Mesenchymal stem cell (in vitro differentiated cells and primary cell): ENCODE measurements around the gene ERN1.

ENCODE experiments used
- DNase-seq: peaks from one replicate; pipeline ENCODE4 v3.0.0-alpha.2; 2013
- H2AFZ ChIP-seq: one replicate; pipeline ENCODE4 v1.6.1; 2013; ENCODE audit warnings: low read depth, mild to moderate bottlenecking, control low read depth, inconsistent platforms, low read length, moderate library complexity
- H2AK5ac ChIP-seq: 2 replicates; pipeline ENCODE4 v1.6.1; 2013; ENCODE audit warnings: low read length, moderate library complexity, mild to moderate bottlenecking, inconsistent platforms; ENCODE audit not compliant: severe bottlenecking
- H2BK120ac ChIP-seq: one replicate; pipeline ENCODE4 v1.6.1; 2013; ENCODE audit warnings: low read depth, mild to moderate bottlenecking, inconsistent platforms, low read length, moderate library complexity
- H2BK12ac ChIP-seq, 2 experiments: one replicate each; pipeline ENCODE4 v1.6.1; 2013; ENCODE audit warnings: inconsistent platforms in 2 of 2, low read length in 2 of 2, mild to moderate bottlenecking in 2 of 2, moderate library complexity in 2 of 2, control low read depth in 1 of 2
- H2BK15ac ChIP-seq: one replicate; pipeline ENCODE4 v1.6.1; 2013; ENCODE audit warnings: mild to moderate bottlenecking, low read depth, inconsistent platforms; ENCODE audit not compliant: poor library complexity, severe bottlenecking
- H2BK5ac ChIP-seq: 2 replicates; pipeline ENCODE4 v1.6.1; 2013; ENCODE audit warnings: low read depth, mild to moderate bottlenecking, low read length, control low read depth, inconsistent platforms; ENCODE audit not compliant: poor library complexity, severe bottlenecking
- H3K14ac ChIP-seq, 2 experiments: one replicate each; pipeline ENCODE4 v1.6.1; 2013; ENCODE audit warnings: inconsistent platforms in 2 of 2, low read length in 2 of 2, control low read depth in 1 of 2, mild to moderate bottlenecking in 1 of 2, moderate library complexity in 1 of 2
- H3K18ac ChIP-seq, 2 experiments: one replicate each; pipeline ENCODE4 v1.6.1; 2013; ENCODE audit warnings: inconsistent platforms in 2 of 2, low read length in 2 of 2, control low read depth in 1 of 2, low read depth in 1 of 2, mild to moderate bottlenecking in 1 of 2
- H3K23ac ChIP-seq, 2 experiments: one replicate each; pipeline ENCODE4 v1.6.1; 2013; ENCODE audit warnings: inconsistent platforms in 2 of 2, low read length in 2 of 2, mild to moderate bottlenecking in 2 of 2, moderate library complexity in 2 of 2, control low read depth in 1 of 2
- H3K27ac ChIP-seq: 2 replicates; pipeline ENCODE4 v1.5.1; 2013; ENCODE audit warnings: mild to moderate bottlenecking, moderate library complexity, low read length, control low read depth, inconsistent platforms; ENCODE audit not compliant: poor library complexity, severe bottlenecking
- H3K27me3 ChIP-seq, 2 experiments: 2 replicates each; pipeline versions ENCODE4 v1.6.1 to v1.7.0; 2013; ENCODE audit warnings: low read length in 2 of 2, mild to moderate bottlenecking in 2 of 2, moderate library complexity in 2 of 2, control low read depth in 1 of 2, inconsistent platforms in 1 of 2; ENCODE audit not compliant: control insufficient read depth in 1 of 2, insufficient read depth in 1 of 2
- H3K36me3 ChIP-seq, 2 experiments: 2 replicates each; pipeline versions ENCODE4 v1.6.1 to v1.7.0; 2013; ENCODE audit warnings: low read length in 2 of 2, control low read depth in 1 of 2, inconsistent platforms in 1 of 2, low read depth in 1 of 2, mild to moderate bottlenecking in 1 of 2; ENCODE audit not compliant: insufficient read depth in 2 of 2, control insufficient read depth in 1 of 2
- H3K4ac ChIP-seq, 2 experiments: one replicate each; pipeline ENCODE4 v1.6.1; 2013; ENCODE audit warnings: inconsistent platforms in 2 of 2, low read length in 2 of 2, mild to moderate bottlenecking in 2 of 2, moderate library complexity in 2 of 2, control low read depth in 1 of 2, low read depth in 1 of 2
- H3K4me1 ChIP-seq: 2 replicates; pipeline ENCODE4 v1.6.1; 2013; ENCODE audit warnings: low read depth, low read length, control low read depth; ENCODE audit not compliant: control insufficient read depth, insufficient read depth
- H3K4me2 ChIP-seq: 2 replicates; pipeline ENCODE4 v1.6.1; 2013; ENCODE audit warnings: low read length, mild to moderate bottlenecking, inconsistent platforms; ENCODE audit not compliant: poor library complexity, severe bottlenecking
- H3K4me3 ChIP-seq, 2 experiments: 2 replicates each; pipeline versions ENCODE4 v1.5.1 to v1.7.0; 2013; ENCODE audit warnings: low read length in 2 of 2, mild to moderate bottlenecking in 2 of 2, control low read depth in 1 of 2, low read depth in 1 of 2; ENCODE audit not compliant: insufficient read depth in 1 of 2
- H3K79me1 ChIP-seq: replicated peaks from 2 replicates; pipeline ENCODE4 v1.6.1; 2013; ENCODE audit warnings: mild to moderate bottlenecking, control low read depth, low read length, inconsistent platforms; ENCODE audit not compliant: poor library complexity, severe bottlenecking
- H3K9ac ChIP-seq: 2 replicates; pipeline ENCODE4 v1.7.0; 2013; ENCODE audit warnings: mild to moderate bottlenecking, low read length, moderate library complexity
- H3K9me3 ChIP-seq: 2 replicates; pipeline ENCODE4 v1.7.0; 2013; ENCODE audit warnings: mild to moderate bottlenecking, low read length; ENCODE audit not compliant: control insufficient read depth
- H4K8ac ChIP-seq: one replicate; pipeline ENCODE4 v1.6.1; 2013; ENCODE audit warnings: inconsistent platforms, mild to moderate bottlenecking, low read length, moderate library complexity
- H4K91ac ChIP-seq: one replicate; pipeline ENCODE4 v1.6.1; 2013; ENCODE audit warnings: mild to moderate bottlenecking, low read length, inconsistent platforms
- WGBS: methylation state at CpG from one replicate; pipeline ENCODE4 v1.1.7; 2013; ENCODE audit warnings: mixed read lengths; 5-methylcytosine and 5-hydroxymethylcytosine counted together

ERN1 gene

GRCh38 chr17:64041912-64042311 is 88.0 kb downstream of the ERN1 start:
- Histone ChIP-seq H3K14ac (no peak overlapping the region), H3K27ac (no peak overlapping the region), H3K23ac (no peak overlapping the region), H3K18ac (no peak overlapping the region), H4K8ac (no peak overlapping the region), H3K9me3 (no peaks in the 10 kb centered on the region), H3K9ac (no peak overlapping the region), H2AK5ac (no peak overlapping the region), H3K4me1 (no peaks in the 10 kb centered on the region), H2AFZ (no peak overlapping the region), H4K91ac (peak overlapping the region; percentile 10), H2BK12ac (no peak overlapping the region), H2BK5ac (no peak overlapping the region), H2BK15ac (no peak overlapping the region), H2BK120ac (no peak overlapping the region), H3K4me2 (no peak overlapping the region), H3K36me3 (peaks cover 44 to 89% of the 10 kb centered on the region in 2 experiments), H3K79me1 (no peaks in the 10 kb centered on the region), H3K4ac (no peak overlapping the region), H3K27me3 (no peaks in the 10 kb centered on the region), H3K4me3 (no peak overlapping the region)
- no peak for DNase-seq
- WGBS = 79% methylated on average over 11 of the region's 11 CpGs

DNA sequence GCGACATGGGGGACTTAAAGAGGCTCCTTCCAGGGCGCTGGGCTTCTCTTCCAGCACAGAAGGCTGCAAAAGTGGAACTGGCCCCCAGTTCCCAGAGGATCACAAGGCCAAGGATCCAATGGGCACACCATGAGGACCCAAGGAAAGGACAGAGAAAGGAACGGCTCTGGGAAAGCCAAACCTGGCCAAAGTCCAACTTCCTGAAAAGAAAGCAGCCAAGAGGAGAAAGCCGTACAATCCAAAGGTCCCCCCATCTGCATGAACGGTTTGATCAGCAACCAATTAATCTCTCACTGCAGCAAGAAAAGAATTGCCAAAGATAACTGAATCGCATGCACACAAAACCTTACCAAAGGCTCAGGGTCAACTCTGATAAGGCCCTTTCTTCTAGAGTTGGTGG is 89.7 kb downstream of the ERN1 start:
- no peak overlapping the region for H2BK120ac ChIP-seq
- WGBS = 88% methylated on average over 6 of the region's 6 CpGs
- no peak overlapping the region for H3K23ac ChIP-seq

GRCh38 chr17:64039106-64039400 is 90.9 kb downstream of the ERN1 start:
- H3K14ac ChIP-seq = no peak overlapping the region
- H3K18ac ChIP-seq = no peak overlapping the region

More for the DNA sequence above, 89.7 kb downstream of the ERN1 start:
- Histone ChIP-seq H2BK5ac (no peak overlapping the region), H3K9me3 (no peaks in the 10 kb centered on the region), H3K27me3 (no peaks in the 10 kb centered on the region), H3K9ac (no peak overlapping the region), H3K36me3 (peaks cover 34 to 72% of the 10 kb centered on the region in 2 experiments), H4K91ac (no peak overlapping the region), H3K79me1 (no peaks in the 10 kb centered on the region), H3K4ac (no peak overlapping the region), H2BK12ac (no peak overlapping the region), H2AFZ (no peak overlapping the region), H2BK15ac (no peak overlapping the region), H3K4me3 (no peak overlapping the region), H3K14ac (no peak overlapping the region), H3K4me2 (no peak overlapping the region), H3K27ac (no peak overlapping the region), H3K4me1 (no peaks in the 10 kb centered on the region), H3K18ac (no peak overlapping the region), H4K8ac (no peak overlapping the region), H2AK5ac (no peak overlapping the region)
- DNase-seq = no peak

DNA sequence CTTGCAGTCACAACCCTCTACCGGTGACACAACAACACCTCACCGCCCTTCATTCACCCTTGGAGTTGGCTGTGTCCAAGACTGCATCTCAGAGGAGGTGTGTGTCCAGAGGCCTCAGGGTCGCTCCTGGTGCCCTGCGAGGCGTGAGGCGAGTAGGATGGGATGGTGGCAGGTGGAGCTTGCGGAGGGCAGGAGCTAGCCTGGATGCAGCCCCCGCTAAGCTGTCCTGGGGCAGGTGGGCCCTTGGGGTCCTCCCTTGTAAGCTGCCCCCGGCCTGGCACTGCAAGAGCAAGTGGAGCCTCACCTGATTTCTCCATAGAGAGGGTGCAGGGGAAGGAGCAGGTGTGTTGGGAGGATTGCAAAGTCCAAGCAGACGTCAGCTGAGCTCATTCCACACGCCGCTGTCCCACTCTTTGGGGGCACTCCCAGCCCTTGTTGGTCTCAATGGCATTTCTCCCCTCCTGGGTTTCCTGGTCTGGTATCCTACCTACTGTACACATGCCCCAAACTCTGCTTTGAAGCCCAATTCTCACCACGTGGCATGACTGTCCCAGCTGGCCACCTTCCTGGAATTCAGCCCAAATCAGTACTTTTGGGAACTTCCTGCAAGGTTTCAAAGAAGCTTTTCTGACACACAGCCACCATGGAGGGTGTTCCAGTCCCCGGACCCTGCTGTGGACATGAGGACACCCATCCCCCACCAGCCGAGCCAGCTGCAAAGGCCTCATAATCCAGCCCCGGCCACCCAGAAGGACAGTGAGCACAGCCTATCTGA is 91.4 kb downstream of the ERN1 start:
- Histone ChIP-seq H3K36me3 (peaks cover 19 to 55% of the 10 kb centered on the region in 2 experiments), H3K23ac (no peak overlapping the region), H3K27me3 (no peaks in the 10 kb centered on the region), H2BK5ac (no peak overlapping the region), H3K9me3 (no peaks in the 10 kb centered on the region), H3K4ac (no peak overlapping the region), H2BK120ac (no peak overlapping the region), H3K14ac (no peak overlapping the region), H2AK5ac (no peak overlapping the region), H3K18ac (no peak overlapping the region), H2AFZ (no peak overlapping the region), H3K4me3 (no peak overlapping the region), H2BK15ac (no peak overlapping the region), H4K91ac (no peak overlapping the region), H4K8ac (no peak overlapping the region), H3K4me1 (no peaks in the 10 kb centered on the region), H3K4me2 (no peak overlapping the region), H3K27ac (no peak overlapping the region), H3K9ac (no peak overlapping the region), H3K79me1 (no peaks in the 10 kb centered on the region), H2BK12ac (no peak overlapping the region)
- no peak for DNase-seq
- WGBS = 86% methylated on average over 15 of the region's 16 CpGs

More at GRCh38 chr17:64039106-64039400, 90.9 kb downstream of the ERN1 start:
- WGBS = 100% methylated on average over 1 of the region's 3 CpGs
- H3K9me3 ChIP-seq = no peaks in the 10 kb centered on the region
- no peak overlapping the region for H3K4me2 ChIP-seq
- H2BK5ac ChIP-seq = no peak overlapping the region
- no peaks in the 10 kb centered on the region for H3K79me1 ChIP-seq
- H2BK12ac ChIP-seq = no peak overlapping the region
- H3K36me3 ChIP-seq = peaks cover 25 to 61% of the 10 kb centered on the region in 2 experiments
- no peak overlapping the region for H3K23ac ChIP-seq
- no peak overlapping the region for H2AK5ac ChIP-seq
- no peak overlapping the region for H2BK120ac ChIP-seq
- no peak for DNase-seq
- H4K91ac ChIP-seq = no peak overlapping the region
- no peak overlapping the region for H4K8ac ChIP-seq
- H3K27ac ChIP-seq = no peak overlapping the region
- H3K9ac ChIP-seq = no peak overlapping the region
- H3K4ac ChIP-seq = no peak overlapping the region
- no peaks in the 10 kb centered on the region for H3K27me3 ChIP-seq
- no peaks in the 10 kb centered on the region for H3K4me1 ChIP-seq
- no peak overlapping the region for H2BK15ac ChIP-seq
- no peak overlapping the region for H2AFZ ChIP-seq
- H3K4me3 ChIP-seq = no peak overlapping the region
